A549 treated with GW870086 at 1 μM for 4 hours (cell line): ENCODE measurements around the gene AKR7A3. TPM values are rescaled to one million over a fixed set of nuclear protein-coding genes. Genes with fewer than 3 reads are reported as not detected.

Experiments
- total RNA-seq: library from RNA; stranded (reverse); fragments of 200-300 nt; extraction: Qiagen RNA extraction; gene quantifications from 5 replicates; pipeline ENCODE4 v1.2.3, GENCODE V29; 2022; ENCODE audit warnings: low read depth

The AKR7A3 gene
- 0.11 to 0.21 TPM (median 0.16 TPM) in 4 of 5 replicates, not detected in the other for total RNA-seq

DNA sequence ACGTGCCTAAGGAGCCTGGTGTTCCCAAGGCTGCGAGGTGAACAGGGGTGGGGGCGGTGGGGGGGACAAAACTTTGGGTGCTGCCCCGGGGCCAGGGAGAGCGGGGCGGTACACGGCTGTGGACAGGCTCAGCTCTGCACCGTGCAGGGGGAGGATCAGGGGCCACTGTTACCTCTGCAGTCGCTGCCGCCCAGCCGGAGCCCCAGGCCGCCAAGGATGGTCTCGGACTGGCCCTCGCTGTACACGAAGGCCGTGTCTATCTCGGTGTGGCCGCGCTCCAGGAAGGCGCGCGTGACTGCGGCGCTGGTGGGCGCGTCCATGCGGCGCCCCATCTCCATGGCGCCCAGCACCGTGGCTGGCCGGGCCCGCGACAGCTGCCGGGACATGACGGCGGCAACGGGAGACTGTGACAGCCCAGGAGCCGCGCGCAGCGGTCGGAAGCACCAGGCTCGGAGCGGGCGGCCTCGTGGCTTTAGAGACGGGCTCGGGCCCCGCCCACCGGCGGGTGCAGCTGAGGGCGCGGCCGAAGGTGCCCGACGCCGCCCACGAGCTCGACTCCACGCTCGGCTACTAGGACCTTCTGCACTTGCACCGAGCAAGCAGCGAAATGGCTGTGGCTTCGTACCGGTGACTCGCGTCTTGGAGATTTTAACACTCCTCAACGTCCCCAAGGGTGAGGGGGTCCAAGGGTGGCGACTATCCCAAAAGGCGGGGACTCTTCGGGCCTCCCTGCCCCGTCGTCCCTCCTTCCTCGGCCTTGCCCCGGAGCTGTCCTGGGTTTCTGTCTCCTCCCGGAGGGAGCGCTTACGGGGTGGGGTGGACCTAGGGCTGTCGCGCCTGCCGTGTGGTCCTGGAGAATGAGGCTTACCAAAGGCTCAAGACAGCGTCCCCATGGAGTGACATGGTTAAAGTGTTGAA is at the start of gene AKR7A3:
Gene AKR7A3, minus strand, starts transcription at position 447 of the 918 bp plus-strand sequence. Its CDS starts 61 bp downstream, at position 386.

GRCh38 chr1:19311931-19312781 is 23.6 kb upstream of the AKR7A3 start, which contains the start of the genes AKR7A2 and SLC66A1:
AKR7A2 (minus strand) TSS chr1:19312144; CDS start chr1:19312124, 20 bp downstream.
SLC66A1 (plus strand) TSS chr1:19312326; CDS start chr1:19317678, 5,352 bp downstream.

DNA sequence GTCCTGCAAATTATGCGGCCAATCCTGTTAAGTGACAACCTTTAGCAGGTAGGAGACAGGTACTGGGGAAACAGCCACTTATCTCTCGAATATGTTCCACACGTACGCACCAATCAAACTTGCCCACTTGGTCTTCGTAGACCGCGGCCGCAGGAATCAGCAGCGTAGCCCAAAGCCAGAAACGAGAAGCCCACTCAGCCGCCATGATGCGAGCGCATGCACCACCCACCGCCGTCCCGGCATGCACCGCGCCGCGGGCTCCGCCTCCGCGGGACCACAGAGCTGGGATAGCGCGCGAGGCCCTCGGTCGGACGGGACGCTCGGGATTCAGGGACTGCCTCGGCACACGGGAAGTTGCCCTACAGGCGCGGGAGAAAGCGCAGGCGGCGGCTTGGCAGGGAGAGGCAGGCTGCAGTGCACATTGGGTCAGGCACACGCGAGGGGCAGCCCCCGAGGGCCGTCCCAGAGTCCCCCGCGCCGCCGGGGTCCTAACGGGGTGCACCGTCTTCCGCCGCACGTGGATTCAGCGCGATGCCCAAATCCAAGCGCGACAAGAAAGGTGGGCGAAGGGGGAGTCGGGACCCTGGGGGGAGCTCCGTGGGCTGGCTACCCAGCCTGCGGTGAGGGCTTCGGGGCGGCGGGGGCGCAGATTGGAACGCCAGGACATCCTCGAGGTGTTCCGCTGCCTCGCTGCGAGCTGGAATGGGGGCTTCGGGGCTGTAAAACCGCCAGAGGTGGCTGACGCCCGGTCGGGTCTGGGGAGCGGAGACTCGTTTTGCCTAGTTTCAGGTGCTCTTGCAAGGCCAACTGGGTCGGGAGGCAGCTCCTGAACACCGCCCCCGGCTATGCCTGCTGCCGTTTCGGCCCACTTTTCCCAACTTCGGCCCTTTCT is 37.0 kb downstream of the AKR7A3 start, which contains the start of the genes EMC1 and MRTO4:
Gene EMC1, minus strand, starts transcription at position 220 of the 892 bp plus-strand sequence. Its CDS starts 15 bp downstream, at position 205.
Gene MRTO4, plus strand, starts transcription at position 501 of the 892 bp plus-strand sequence. Its CDS starts 31 bp downstream, at position 532.

Other genes with a start within 250 kb of the AKR7A3 start
- gene UBR4, start 78.5 kb downstream of the AKR7A3 start, total RNA-seq: 87.3 to 103 TPM (median 96.2 TPM) in 5 replicates
- gene EMC1, start 37.2 kb downstream of the AKR7A3 start, total RNA-seq: 29.4 to 36.1 TPM (median 32.8 TPM) in 5 replicates
- 64.3 to 75.1 TPM (median 67.6 TPM) in 5 replicates for gene MRTO4, start 37.0 kb downstream of the AKR7A3 start, total RNA-seq
- 35.8 to 55.0 TPM (median 50.4 TPM) in 5 replicates for gene AKR7A2, start 23.4 kb upstream of the AKR7A3 start, total RNA-seq
- gene SLC66A1, start 23.6 kb upstream of the AKR7A3 start, total RNA-seq: 16.0 to 23.9 TPM (median 21.4 TPM) in 5 replicates
- 226 to 247 TPM (median 237 TPM) in 5 replicates for gene CAPZB, start 196.8 kb upstream of the AKR7A3 start, total RNA-seq